HuH-7 (cell line): ENCODE data around the gene BMAL1.

Experiments used
- DNase-seq: peaks from one replicate; pipeline ENCODE4 v3.0.0; 2011; ENCODE audit warnings: low spot score

BMAL1 gene

DNA sequence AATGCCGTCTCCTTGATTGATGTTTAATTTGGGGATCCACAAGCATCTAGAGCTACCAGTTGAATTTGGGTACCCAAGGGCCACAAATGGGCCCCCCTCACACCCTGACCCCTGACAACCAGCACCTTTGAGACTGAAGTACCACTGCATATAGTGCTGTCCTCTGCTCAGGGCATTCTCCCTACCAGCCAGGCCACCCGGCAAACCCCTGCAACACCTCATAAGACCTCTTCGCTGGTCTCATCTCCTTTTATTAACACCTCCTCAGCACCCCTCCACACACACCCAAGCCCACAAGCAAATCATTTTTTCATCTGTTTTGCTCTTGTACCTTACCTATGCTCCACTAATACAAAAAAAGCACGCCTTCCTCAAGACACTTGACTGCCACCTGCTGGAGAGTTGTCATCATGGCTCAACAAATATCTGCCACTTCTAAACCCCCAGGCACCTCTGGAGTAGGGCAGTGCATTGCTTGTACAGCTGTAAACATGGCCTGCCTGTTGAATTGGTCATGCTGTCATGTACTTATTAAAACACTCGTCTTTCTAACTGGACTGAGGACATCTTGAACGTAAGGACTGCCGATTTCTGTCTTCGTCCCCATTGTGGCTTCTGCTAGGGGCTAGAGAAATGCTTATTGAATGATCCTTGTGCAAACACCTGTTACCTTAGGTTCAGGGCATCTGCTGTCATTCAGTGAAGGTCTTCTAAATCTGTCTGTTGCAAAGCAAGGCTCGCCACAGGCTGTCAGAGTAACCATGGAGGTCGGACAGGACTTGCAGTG is 66.5 kb downstream of the BMAL1 start:
- peak; percentile 69 for DNase-seq

GRCh38 chr11:13344818-13345217 is 67.2 kb downstream of the BMAL1 start:
- no peak for DNase-seq

DNA sequence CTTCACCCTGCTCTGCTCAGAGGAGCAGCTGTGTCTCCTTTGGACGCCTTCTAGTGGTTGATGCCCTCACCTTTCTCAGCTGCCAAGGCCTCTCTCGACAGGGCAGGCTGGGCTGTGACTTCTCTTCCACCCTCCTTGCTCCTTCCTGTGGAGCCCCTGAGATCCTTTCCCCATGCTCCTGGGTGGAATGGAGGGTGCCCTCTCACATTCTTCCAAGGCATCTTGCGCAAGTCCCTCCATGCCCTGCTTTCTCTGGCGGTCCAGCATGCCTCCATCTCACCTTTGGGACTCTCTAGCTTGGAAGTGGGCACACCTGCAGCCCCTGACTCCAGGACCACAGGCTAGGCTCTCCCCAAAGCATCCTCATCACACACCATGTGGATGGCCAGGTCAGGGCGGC is 68.9 kb downstream of the BMAL1 start:
- DNase-seq: no peak

- DNase-seq: no peak
Measured at GRCh38 chr11:13347901-13348300, 70.3 kb downstream of the BMAL1 start.

GRCh38 chr11:13348305-13348704 is 70.7 kb downstream of the BMAL1 start:
- DNase-seq: no peak

- no peak for DNase-seq
Measured at GRCh38 chr11:13349046-13349445, 71.5 kb downstream of the BMAL1 start.

DNA sequence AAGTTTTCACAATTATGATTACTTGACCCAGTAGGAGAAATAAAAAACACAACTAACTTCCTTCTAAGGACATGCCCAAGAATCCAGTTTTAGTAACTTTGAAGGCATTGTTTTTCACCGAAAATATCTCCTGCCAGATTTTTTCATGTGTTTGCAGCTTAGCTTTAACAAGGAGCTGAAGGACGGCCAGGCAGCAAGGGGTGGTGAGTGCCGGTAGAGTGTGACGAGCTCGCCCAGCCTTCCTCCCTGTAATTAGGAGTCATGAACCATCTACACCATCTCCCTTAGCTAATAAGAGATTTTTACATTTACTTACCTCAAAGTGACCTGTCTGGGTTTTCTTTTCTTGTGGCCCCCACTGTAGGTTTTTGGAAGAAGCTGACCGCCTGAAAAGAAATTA is 72.0 kb downstream of the BMAL1 start:
- DNase-seq: no peak

GRCh38 chr11:13352711-13353110 is 75.1 kb downstream of the BMAL1 start:
- no peak for DNase-seq

GRCh38 chr11:13354335-13354734 is 76.7 kb downstream of the BMAL1 start:
- peak; percentile 36 for DNase-seq

GRCh38 chr11:13355191-13355590 is 77.6 kb downstream of the BMAL1 start:
- no peak for DNase-seq

GRCh38 chr11:13357232-13357631 is 79.6 kb downstream of the BMAL1 start:
- no peak for DNase-seq

DNA sequence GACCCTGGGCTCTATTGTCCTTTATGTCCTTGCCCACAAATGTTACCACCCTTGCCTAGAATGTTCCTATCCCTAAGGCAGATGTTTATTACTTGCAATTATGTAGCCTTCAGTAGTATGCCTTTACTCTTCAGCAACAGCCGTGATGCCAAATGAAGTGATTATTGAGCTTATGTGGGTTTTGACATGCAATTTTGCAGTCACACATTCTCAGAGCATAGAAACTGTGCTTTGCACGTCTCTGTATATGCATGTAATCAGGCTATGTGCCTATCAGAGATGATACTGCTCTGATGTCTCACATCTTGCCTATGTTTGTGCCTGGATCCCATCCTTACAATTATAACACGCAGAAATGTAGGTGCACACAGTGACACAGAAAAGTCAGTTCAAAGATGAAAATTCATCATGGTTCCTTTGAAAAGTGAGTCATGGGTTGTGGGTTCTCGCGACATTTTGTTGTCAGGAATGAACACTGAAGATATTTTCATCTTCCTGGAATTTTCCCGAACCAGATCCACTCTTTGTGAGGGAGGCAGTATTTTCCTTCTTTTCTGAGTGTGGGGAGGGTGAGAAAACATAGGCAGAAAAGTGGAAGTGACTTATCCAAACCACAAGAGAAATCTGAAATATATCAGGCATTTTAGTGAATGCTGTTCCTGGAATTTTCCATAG is 81.1 kb downstream of the BMAL1 start:
- no peak for DNase-seq

DNA sequence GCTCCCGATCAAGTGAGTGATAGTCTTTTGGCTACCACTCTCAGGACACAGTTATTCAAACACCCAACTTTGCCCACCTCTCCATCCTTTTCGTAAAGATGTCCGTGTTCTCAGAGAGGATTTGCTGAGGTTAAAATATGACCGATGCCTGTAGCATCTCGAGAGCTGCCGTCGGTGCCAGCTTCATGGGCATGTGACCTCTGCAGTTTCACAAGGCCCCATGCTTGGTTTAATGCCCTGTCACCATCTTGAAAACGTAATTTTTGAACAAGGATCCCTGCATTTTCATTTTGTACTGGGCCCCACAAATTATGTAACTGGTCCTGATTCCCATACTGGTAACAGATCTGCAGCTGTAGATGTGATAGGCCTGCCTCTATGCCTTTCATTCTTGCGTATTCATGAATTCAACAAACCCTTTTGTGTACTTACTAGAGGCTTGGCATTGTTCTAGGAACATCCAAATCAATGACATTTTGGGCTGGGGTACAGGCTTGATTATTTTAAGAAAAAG is 85.1 kb downstream of the BMAL1 start:
- DNase-seq: no peak

DNA sequence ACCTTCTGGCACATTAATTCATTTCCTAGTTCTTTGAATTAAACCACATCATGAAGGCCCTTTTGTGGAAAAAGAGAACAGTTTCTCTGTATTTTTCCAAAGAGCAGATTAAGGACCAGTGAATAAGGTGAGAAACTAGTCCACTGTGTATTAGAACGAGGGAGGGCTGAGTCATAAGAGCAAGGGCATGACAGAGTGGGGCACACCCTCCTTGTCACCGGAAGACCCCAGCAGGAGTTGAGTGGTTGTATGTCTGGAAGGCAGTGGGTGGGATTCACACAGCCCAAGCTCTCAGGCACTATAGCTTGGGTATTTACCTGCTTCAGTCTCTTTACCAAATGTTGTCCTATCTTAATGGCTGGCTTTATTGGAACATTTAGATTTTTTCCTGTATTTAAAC is 86.8 kb downstream of the BMAL1 start:
- DNase-seq: no peak

DNA sequence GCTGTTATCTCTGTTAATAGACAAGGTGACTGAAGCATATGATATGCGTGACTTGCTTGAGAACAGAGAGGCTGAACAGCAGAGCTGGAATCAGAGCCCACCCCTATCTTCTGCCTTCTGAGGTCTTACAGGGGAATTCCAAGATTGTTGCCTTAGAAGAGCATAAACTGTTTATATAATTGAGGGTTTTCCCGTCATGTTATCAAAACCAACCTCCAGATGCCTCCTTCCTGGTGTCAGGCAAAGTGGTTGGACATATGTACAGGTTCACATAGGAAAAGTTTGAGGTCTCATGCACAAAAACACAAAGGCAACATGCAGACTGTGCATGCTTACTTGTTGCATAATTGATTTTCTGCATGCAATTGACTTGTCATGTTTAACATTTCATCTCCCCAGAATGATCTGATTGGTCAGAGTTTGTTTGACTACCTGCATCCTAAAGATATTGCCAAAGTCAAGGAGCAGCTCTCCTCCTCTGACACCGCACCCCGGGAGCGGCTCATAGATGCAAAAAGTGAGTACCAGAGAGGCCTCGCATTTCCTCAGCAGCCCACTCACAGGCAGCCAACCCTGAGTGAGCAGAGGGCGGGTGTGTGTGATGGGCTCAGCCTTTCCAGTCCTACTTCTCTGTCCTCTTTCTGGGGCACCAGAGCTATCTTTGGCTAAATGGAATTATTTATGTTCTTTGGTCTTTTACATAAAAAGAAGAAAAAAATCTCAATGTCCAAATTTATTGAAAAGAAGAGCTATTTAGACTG is 88.9 kb downstream of the BMAL1 start:
- DNase-seq: no peak

- DNase-seq: no peak
Measured at GRCh38 chr11:13367115-13367514, 89.5 kb downstream of the BMAL1 start.

GRCh38 chr11:13368041-13368446 is 90.5 kb downstream of the BMAL1 start:
- no peak for DNase-seq

DNA sequence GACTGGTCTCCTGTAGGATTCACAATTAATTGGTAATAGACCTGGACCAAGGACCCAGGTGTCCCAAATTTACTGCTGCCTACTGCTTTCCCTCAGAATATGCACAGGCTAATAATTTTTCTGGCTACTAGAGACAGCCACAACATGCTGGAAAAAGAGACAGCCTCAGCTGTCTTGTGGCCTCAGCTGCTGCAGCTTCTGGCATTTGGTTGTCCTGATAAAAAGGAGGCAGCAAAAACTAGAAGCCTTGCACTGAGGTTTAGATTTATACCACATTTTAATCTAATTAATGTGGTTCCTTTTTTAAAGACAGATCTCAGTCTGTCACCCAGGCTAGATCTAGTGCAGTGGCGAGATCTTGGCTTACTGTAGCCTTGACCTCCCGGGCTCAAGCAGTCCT is 95.6 kb downstream of the BMAL1 start:
- DNase-seq: no peak

GRCh38 chr11:13375798-13376197 is 98.2 kb downstream of the BMAL1 start:
- no peak for DNase-seq

DNA sequence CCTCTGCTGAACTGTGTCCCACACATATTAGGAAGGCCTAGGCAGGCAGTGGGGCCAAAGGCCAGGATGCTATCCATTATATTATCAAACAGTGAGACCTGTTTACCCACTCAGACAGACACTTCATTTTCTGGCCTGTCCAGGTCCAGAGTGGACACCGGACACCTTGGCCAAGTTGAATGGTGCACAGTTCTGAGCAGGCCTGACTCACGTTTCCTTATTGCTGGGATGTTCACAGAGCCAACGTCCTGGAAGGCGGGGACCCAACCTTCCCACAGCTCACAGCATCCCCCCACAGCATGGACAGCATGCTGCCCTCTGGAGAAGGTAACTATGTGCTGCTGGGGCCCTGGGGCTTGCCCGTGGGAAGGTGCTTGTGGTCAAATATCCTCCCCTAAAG is 98.8 kb downstream of the BMAL1 start:
- no peak for DNase-seq

- DNase-seq: no peak
Measured at GRCh38 chr11:13376838-13377237, 99.2 kb downstream of the BMAL1 start.

- no peak for DNase-seq
Measured at GRCh38 chr11:13378316-13378715, 100.7 kb downstream of the BMAL1 start.

DNA sequence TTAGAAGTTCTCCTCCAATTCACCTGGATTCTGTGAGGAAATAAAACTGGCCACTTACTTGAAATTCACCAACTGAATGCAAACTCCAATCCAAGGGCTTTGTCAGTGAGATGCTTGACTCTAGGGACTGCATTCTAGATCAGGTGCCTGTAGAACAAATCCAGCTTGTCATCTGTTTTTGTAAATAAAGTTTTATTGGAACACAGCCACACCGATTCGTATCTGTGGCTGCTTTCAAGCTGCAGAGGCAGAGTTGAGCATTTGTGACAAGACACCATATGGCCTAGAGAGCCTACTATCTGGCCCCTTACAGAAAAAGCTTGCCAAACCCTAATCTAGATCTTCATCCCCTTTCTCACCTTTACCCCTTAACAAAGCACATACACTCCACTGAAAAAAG is 103.1 kb downstream of the BMAL1 start:
- DNase-seq: no peak
